Spinal cord (tissue), 10 donors: ENCODE measurements around the gene OR10G8. TPM values are rescaled to one million over a fixed set of nuclear protein-coding genes. Genes with fewer than 3 reads are reported as not detected.
A peak's percentile ranks its signal among the peaks of the same experiment; 100 is the strongest.
"Not testable (repeated sequence)": the region's sequence is repeated elsewhere in the genome, so short reads cannot be mapped to it uniquely, and the experiment has no call there.

Experiments
- DNase-seq, 6 donors: peaks; one replicate each; pipeline versions ENCODE4 v3.0.0 to v3.0.0-alpha.2; 2013 to 2015; ENCODE audit warnings: low spot score in 6 of 6, low read depth in 4 of 6
- H3K27ac ChIP-seq: one replicate; pipeline ENCODE4 v1.5.1; 2013; ENCODE audit warnings: low read depth, low read length, control low read depth
- H3K27me3 ChIP-seq: one replicate; pipeline ENCODE4 v1.6.1; 2013; ENCODE audit warnings: low read length; ENCODE audit not compliant: control insufficient read depth, insufficient read depth
- H3K36me3 ChIP-seq: one replicate; pipeline ENCODE4 v1.6.1; 2013; ENCODE audit warnings: low read length; ENCODE audit not compliant: control insufficient read depth, insufficient read depth
- H3K4me1 ChIP-seq: one replicate; pipeline ENCODE4 v1.6.1; 2013; ENCODE audit warnings: low read length; ENCODE audit not compliant: control insufficient read depth, insufficient read depth
- H3K4me3 ChIP-seq: one replicate; pipeline ENCODE4 v1.5.1; 2013; ENCODE audit warnings: low read depth, low read length, control low read depth
- H3K9me3 ChIP-seq: one replicate; pipeline ENCODE4 v1.6.1; 2013; ENCODE audit warnings: low read length; ENCODE audit not compliant: control insufficient read depth, insufficient read depth
- WGBS: methylation state at CpG from one replicate; pipeline ENCODE4 v1.1.5; 2013; ENCODE audit warnings: missing lambda C conversion rate; ENCODE audit not compliant: insufficient coverage; 5-methylcytosine and 5-hydroxymethylcytosine counted together
- long read RNA-seq, 4 donors: transcript quantifications; one replicate each; lab custom pipeline, GENCODE V29; 2026
- polyA plus RNA-seq, 2 donors: library from polyadenylated mRNA; unstranded; fragments of 120-200 nt; gene quantifications; one replicate each; pipeline ENCODE4 v1.2.1, GENCODE V29; 2013; ENCODE audit not compliant: insufficient read length in 2 of 2
- total RNA-seq, 2 donors: library from RNA; depleted of rRNA in 1 of 2; stranded (reverse); fragments of 120-200 nt in 1 of 2; fragments of >200 nt in 1 of 2; gene quantifications; one replicate each; pipeline versions ENCODE4 v1.2.3 to v1.2.4, GENCODE V29; 2013 to 2014
- donor health status: healthy.

Gene OR10G8, protein sequence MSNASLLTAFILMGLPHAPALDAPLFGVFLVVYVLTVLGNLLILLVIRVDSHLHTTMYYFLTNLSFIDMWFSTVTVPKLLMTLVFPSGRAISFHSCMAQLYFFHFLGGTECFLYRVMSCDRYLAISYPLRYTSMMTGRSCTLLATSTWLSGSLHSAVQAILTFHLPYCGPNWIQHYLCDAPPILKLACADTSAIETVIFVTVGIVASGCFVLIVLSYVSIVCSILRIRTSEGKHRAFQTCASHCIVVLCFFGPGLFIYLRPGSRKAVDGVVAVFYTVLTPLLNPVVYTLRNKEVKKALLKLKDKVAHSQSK
- not detected for total RNA-seq
- not detected for polyA plus RNA-seq
- long read RNA-seq, donor 1, result 0 reads
- long read RNA-seq, donor 2, result 0 reads
- long read RNA-seq, donor 3, result 0 reads
- long read RNA-seq, donor 4, result 0 reads

DNA sequence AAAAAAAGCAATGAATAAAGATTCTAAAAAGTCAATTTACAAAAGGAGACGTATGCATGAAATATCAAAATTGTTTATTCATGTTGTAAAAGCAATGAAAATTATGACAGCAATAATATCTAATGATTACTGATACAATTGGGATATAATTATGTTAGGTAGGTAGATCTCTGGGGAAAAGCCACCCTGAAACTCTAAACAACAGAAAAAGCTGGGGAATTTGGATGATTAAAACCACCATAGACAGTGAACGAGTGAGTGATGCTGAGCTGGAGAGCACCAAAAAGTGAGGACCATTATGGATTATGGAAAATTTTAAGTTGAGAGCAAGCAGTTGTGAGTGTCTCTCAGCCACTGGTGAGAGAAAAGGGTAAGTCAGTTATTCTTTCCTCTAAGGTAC, at the start of gene OR10G8:
TSS of gene OR10G8 (plus strand) at position 301 of the 400 bp plus-strand sequence. CDS start 2,825 bp downstream, outside the sequence.
- Histone ChIP-seq H3K9me3 (no peaks in the 10 kb centered on the region), H3K27ac (no peak within 1 kb of the TSS), H3K36me3 (no peaks in the 10 kb centered on the region), H3K27me3 (no peaks in the 10 kb centered on the region), H3K4me3 (no peak within 1 kb of the TSS), H3K4me1 (no peaks in the 10 kb centered on the region)
- WGBS, result no CpG with 5 or more reads among the region's 2 CpGs
- DNase-seq, result no peak

DNA sequence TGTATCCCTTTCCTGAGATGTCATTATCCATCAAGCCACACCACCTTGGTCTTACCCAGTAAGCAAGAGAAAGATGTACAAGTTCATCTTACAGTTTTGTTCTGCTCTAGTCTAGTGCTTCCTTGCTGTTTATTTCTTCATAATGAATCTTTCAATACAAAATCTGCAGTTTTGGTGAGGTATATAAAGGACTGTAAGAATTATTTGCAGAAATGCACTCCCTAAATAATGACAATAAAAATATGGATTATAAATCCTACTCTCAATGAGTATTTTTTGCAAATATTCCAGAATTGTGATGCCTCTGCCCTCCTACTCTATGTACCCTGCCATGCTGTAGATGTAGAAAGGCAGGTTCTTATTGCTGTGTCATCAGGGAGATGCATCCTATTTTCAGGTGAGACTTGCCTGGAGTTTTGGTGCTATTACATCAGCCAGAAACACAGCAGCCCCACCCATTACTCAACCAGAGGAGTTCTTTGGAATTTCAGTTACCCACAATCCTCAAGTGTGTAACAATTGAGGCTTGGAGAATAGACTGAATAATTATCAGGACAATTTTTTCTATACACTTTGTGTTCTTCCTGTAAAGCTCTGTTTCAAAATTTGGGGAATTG, 48.8 kb upstream of the OR10G8 start, which contains the start of gene OR10S1:
TSS of gene OR10S1 (minus strand) at position 51 of the 617 bp plus-strand sequence. CDS start 117 bp downstream, outside the sequence.
- Histone ChIP-seq H3K4me3 (no peak within 1 kb of the TSS), H3K4me1 (no peaks in the 10 kb centered on the region), H3K27ac (no peak within 1 kb of the TSS), H3K9me3 (no peaks in the 10 kb centered on the region), H3K27me3 (no peaks in the 10 kb centered on the region), H3K36me3 (no peaks in the 10 kb centered on the region)
- no peak for DNase-seq

GRCh38 chr11:123979311-123979710, 47.3 kb upstream of the OR10G8 start:
- Histone ChIP-seq H3K4me3 (no peak overlapping the region), H3K4me1 (no peaks in the 10 kb centered on the region), H3K27me3 (no peaks in the 10 kb centered on the region), H3K9me3 (no peaks in the 10 kb centered on the region), H3K27ac (no peak overlapping the region), H3K36me3 (no peaks in the 10 kb centered on the region)
- DNase-seq, result no peak
- WGBS, result 86% methylated on average over 4 of the region's 5 CpGs

DNA sequence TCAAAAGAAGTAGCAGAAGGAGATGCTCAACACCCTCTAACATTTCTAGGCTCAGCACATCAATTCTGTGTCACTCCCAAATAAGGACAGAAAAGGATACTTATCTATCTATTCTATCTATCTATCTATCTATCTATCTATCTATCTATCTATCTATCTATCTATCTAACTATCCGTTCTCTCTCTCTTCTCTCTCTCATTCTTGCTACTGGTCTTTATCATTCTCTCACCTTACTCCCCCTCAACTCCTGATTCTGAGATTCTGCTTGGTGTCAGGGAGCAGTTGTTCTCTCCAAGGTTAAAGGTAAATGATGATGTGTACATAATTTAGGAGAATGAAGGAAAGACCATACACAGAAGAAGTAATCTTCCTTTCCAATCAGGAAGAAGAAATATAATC, 31.5 kb upstream of the OR10G8 start, which contains the start of gene OR10G6:
TSS of gene OR10G6 (minus strand) at position 43 of the 400 bp plus-strand sequence. CDS start at position 43, 0 bp downstream.
- 100% methylated on average over 1 of the region's 1 CpG for WGBS

GRCh38 chr11:124012697-124013096, 13.9 kb upstream of the OR10G8 start, which contains the start of gene OR10G4:
Gene OR10G4 (plus strand): TSS chr11:124012997. CDS start chr11:124015575, 2,578 bp downstream.
- Histone ChIP-seq H3K4me3 (no peak within 1 kb of the TSS), H3K36me3 (no peaks in the 10 kb centered on the region), H3K27me3 (no peaks in the 10 kb centered on the region), H3K27ac (no peak within 1 kb of the TSS), H3K9me3 (no peaks in the 10 kb centered on the region), H3K4me1 (no peaks in the 10 kb centered on the region)
- no CpG with 5 or more reads among the region's 2 CpGs for WGBS
- DNase-seq, result no peak

More for the DNA sequence above, 31.5 kb upstream of the OR10G8 start, which contains the start of gene OR10G6:
- H3K27me3 ChIP-seq, result no peaks in the 10 kb centered on the region
- H3K4me1 ChIP-seq, result no peaks in the 10 kb centered on the region
- DNase-seq, result no peak
- no peaks in the 10 kb centered on the region for H3K9me3 ChIP-seq
- H3K27ac ChIP-seq, result no peak within 1 kb of the TSS
- H3K4me3 ChIP-seq, result no peak within 1 kb of the TSS
- no peaks in the 10 kb centered on the region for H3K36me3 ChIP-seq

GRCh38 chr11:124015837-124016236, 10.8 kb upstream of the OR10G8 start:
- not testable (repeated sequence) for DNase-seq, H3K4me1 ChIP-seq, H3K36me3 ChIP-seq, H3K9me3 ChIP-seq, H3K4me3 ChIP-seq, H3K27ac ChIP-seq, H3K27me3 ChIP-seq
- 85% methylated on average over 4 of the region's 9 CpGs for WGBS

DNA sequence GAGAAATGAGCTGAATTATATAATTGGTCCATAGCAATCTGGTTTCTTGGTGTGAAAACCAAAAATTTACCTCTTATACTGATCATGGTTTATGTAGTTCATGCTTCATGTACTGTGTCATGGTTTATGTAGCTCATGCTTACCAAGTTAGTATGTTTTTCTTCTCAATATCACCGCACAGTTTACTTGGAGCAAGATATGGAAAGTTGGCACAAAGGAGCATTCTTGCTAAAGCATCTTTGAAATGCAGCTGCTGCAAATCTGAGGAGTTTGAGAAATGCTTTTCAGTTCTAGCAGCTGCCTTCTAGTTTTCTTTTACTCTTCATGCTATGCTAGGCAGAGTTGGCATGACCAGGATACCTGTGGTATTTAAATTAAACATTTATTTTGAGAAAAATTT, 10.1 kb downstream of the OR10G8 start:
- 100% methylated on average over 1 of the region's 1 CpG for WGBS
- H3K4me1 ChIP-seq, result no peaks in the 10 kb centered on the region
- no peaks in the 10 kb centered on the region for H3K27me3 ChIP-seq
- DNase-seq, result no peak
- H3K36me3 ChIP-seq, result no peaks in the 10 kb centered on the region
- H3K4me3 ChIP-seq, result no peak overlapping the region
- no peaks in the 10 kb centered on the region for H3K9me3 ChIP-seq
- no peak overlapping the region for H3K27ac ChIP-seq

DNA sequence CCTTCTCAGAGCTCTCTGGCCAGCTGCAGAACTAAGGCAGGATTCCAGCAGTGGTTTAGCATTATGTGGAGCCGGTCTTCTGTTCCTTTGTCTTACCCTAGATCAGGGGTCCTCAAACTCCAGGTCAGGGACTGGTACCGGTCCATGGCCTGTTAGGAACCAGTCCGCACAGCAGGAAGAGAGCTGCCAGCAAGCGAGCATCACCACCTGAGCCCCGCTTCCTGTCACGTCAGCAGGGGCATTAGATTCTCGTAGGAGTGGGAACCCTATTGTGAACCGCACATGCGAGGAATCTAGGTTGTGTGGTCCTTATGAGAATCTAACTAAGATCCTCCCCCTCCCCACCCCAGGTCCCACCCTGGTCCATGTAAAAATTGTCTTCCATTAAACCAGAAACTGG, 13.0 kb downstream of the OR10G8 start:
- no peaks in the 10 kb centered on the region for H3K9me3 ChIP-seq
- no peak overlapping the region for H3K27ac ChIP-seq
- no peaks in the 10 kb centered on the region for H3K36me3 ChIP-seq
- DNase-seq, result no peak
- H3K27me3 ChIP-seq, result no peaks in the 10 kb centered on the region
- 83% methylated on average over 5 of the region's 9 CpGs for WGBS
- no peaks in the 10 kb centered on the region for H3K4me1 ChIP-seq
- H3K4me3 ChIP-seq, result no peak overlapping the region

GRCh38 chr11:124041254-124041653, 14.7 kb downstream of the OR10G8 start, which contains the start of gene OR10G7:
Gene OR10G7 (minus strand): TSS chr11:124041325. CDS start chr11:124039001, 2,324 bp downstream.
- Histone ChIP-seq H3K4me3 (no peak within 1 kb of the TSS), H3K27me3 (no peaks in the 10 kb centered on the region), H3K27ac (no peak within 1 kb of the TSS), H3K36me3 (no peaks in the 10 kb centered on the region), H3K9me3 (no peaks in the 10 kb centered on the region), H3K4me1 (no peaks in the 10 kb centered on the region)
- peak in 1 of 6 donors; percentile 21 for DNase-seq
- WGBS, result no CpG with 5 or more reads among the region's 1 CpG
